GM18861 (cell line): Measurements from ENCODE around the gene CFAP299.

Experiments
- ATAC-seq: cut with Tn5 transposase; IDR thresholded peaks from one replicate; pipeline ENCODE4 v1.9.1; 2021; ENCODE audit not compliant: unreplicated experiment

Gene CFAP299

GRCh38 chr4:81007417-81007816 lies 671.9 kb downstream of the CFAP299 start:
- ATAC-seq: no peak
